Activated CD8-positive, alpha-beta memory T cell treated with anti-CD3 and anti-CD28 coated beads, Interleukin-2, amount 10 ng/mL, durations not matched to agents 7 days and 5 days (primary cell): ENCODE measurements around the gene HEPH. TPM values are rescaled to one million over a fixed set of nuclear protein-coding genes. Genes with fewer than 3 reads are reported as not detected.

ENCODE experiments used
- ATAC-seq: fragments of 150-1000 bp; cut with Tn5 transposase; one replicate; pipeline ENCODE4 v1.10.0; 2021; ENCODE audit warnings: moderate library complexity
- CTCF ChIA-PET: fragments of 350-600 bp; sonication (Branson Sonifier 250); formaldehyde crosslinking; loops from one replicate; lab custom pipeline; 2021; ENCODE audit warnings: antibody characterized with exemption; lab: Charles Lee
- DNase-seq: peaks from one replicate; pipeline ENCODE4 v3.0.0-alpha.2; 2020
- H3K27ac Mint-ChIP-seq: one replicate; pipeline ENCODE4 v1.8.0; 2021; ENCODE audit warnings: mild to moderate bottlenecking, mixed read lengths
- H3K27me3 Mint-ChIP-seq: one replicate; pipeline ENCODE4 v1.8.0; 2021; ENCODE audit warnings: mixed read lengths
- H3K36me3 Mint-ChIP-seq: one replicate; pipeline ENCODE4 v1.8.0; 2021; ENCODE audit warnings: mild to moderate bottlenecking, mixed read lengths
- H3K4me1 Mint-ChIP-seq: one replicate; pipeline ENCODE4 v1.8.0; 2021; ENCODE audit warnings: mixed read lengths
- H3K4me3 Mint-ChIP-seq: one replicate; pipeline ENCODE4 v1.8.0; 2021; ENCODE audit warnings: mild to moderate bottlenecking, moderate library complexity, mixed read lengths
- H3K9me3 Mint-ChIP-seq: one replicate; pipeline ENCODE4 v1.8.0; 2022; ENCODE audit warnings: low read depth, mixed read lengths
- total RNA-seq, 2 experiments: library from RNA; stranded (reverse); gene quantifications; one replicate each; pipeline ENCODE4 v1.2.3, GENCODE V29; 2021

The HEPH gene
- total RNA-seq, 2 experiments from 2014 or later = not detected

GRCh38 chrX:66262807-66263206, 98.8 kb downstream of the HEPH start:
- DNase-seq (no peak), ATAC-seq (no peak)
- Mint-ChIP-seq H3K27ac (no peak overlapping the region), H3K4me3 (no peak overlapping the region), H3K36me3 (no peaks in the 10 kb centered on the region), H3K9me3 (no peaks in the 10 kb centered on the region), H3K27me3 (no peaks in the 10 kb centered on the region), H3K4me1 (no peaks in the 10 kb centered on the region)
- CTCF ChIA-PET = no interaction called here

Other genes with a start within 250 kb of the HEPH start
- gene VSIG4, start 124.2 kb upstream of the HEPH start, total RNA-seq = not detected